GM23338 (cell line): ENCODE measurements around the gene SYNPR. TPM values are rescaled to one million over a fixed set of nuclear protein-coding genes. Genes with fewer than 3 reads are reported as not detected.

ENCODE experiments used
- ATAC-seq: fragments of 200-7000 bp; cut with Tn5 transposase; 3 replicates; pipeline ENCODE4 v1.9.1; 2020
- DNase-seq: peaks from one replicate; pipeline ENCODE4 v3.0.0-alpha.2; 2015; ENCODE audit warnings: low spot score
- H2AFZ ChIP-seq: fragments of 200-600 bp; sonication (generic); 2 replicates; pipeline ENCODE4 v1.8.0; 2016; ENCODE audit warnings: antibody characterized with exemption, mild to moderate bottlenecking, moderate library complexity
- H3F3A ChIP-seq: fragments of 200-600 bp; sonication (generic); replicated peaks from 2 replicates; pipeline ENCODE4 v1.8.0; 2017; ENCODE audit warnings: antibody characterized with exemption, mixed run types, low read depth
- H3K27ac ChIP-seq: fragments of 200-600 bp; sonication (generic); 2 replicates; pipeline ENCODE4 v1.6.1; 2016; ENCODE audit warnings: low read depth
- H3K27me3 ChIP-seq: fragments of 200-600 bp; sonication (generic); 2 replicates; pipeline ENCODE4 v1.8.0; 2016; ENCODE audit warnings: mild to moderate bottlenecking, mixed run types, moderate library complexity; ENCODE audit not compliant: insufficient read depth
- H3K36me3 ChIP-seq: fragments of 200-600 bp; sonication (generic); 2 replicates; pipeline ENCODE4 v1.8.0; 2016; ENCODE audit warnings: mild to moderate bottlenecking; ENCODE audit not compliant: insufficient read depth
- H3K4me1 ChIP-seq: fragments of 200-600 bp; sonication (generic); 2 replicates; pipeline ENCODE4 v1.8.0; 2016; ENCODE audit warnings: mild to moderate bottlenecking, moderate library complexity; ENCODE audit not compliant: insufficient read depth
- H3K4me2 ChIP-seq: fragments of 200-600 bp; sonication (generic); 2 replicates; pipeline ENCODE4 v1.7.1; 2017; ENCODE audit warnings: mixed run types
- H3K4me3 ChIP-seq: fragments of 200-600 bp; sonication (generic); 2 replicates; pipeline ENCODE4 v1.6.1; 2016; ENCODE audit warnings: mixed run types
- H3K79me2 ChIP-seq: fragments of 200-600 bp; sonication (generic); replicated peaks from 2 replicates; pipeline ENCODE4 v1.8.0; 2017; ENCODE audit warnings: mild to moderate bottlenecking; ENCODE audit not compliant: insufficient read depth
- H3K9me2 ChIP-seq: fragments of 200-600 bp; sonication (generic); 2 replicates; pipeline ENCODE4 v1.8.0; 2017; ENCODE audit not compliant: insufficient read depth
- H4K20me1 ChIP-seq: fragments of 200-600 bp; sonication (generic); replicated peaks from 2 replicates; pipeline ENCODE4 v1.8.0; 2017; ENCODE audit warnings: mild to moderate bottlenecking; ENCODE audit not compliant: insufficient read depth
- H3K27ac Mint-ChIP-seq: 2 replicates; pipeline ENCODE4 v1.8.0; 2020; ENCODE audit warnings: inconsistent platforms, mild to moderate bottlenecking, moderate library complexity, mixed read lengths
- H3K27me3 Mint-ChIP-seq: 3 replicates; pipeline ENCODE4 v1.8.0; 2022; ENCODE audit warnings: low read depth, mild to moderate bottlenecking, moderate library complexity, mixed read lengths, inconsistent platforms; ENCODE audit not compliant: insufficient read depth, poor library complexity
- H3K36me3 Mint-ChIP-seq: 3 replicates; pipeline ENCODE4 v1.8.0; 2021; ENCODE audit warnings: low read depth, mild to moderate bottlenecking, inconsistent platforms, moderate library complexity, mixed read lengths
- H3K4me1 Mint-ChIP-seq: 3 replicates; pipeline ENCODE4 v1.8.0; 2020; ENCODE audit warnings: mild to moderate bottlenecking, inconsistent platforms, mixed read lengths
- H3K4me3 Mint-ChIP-seq: 3 replicates; pipeline ENCODE4 v1.8.0; 2021; ENCODE audit warnings: moderate library complexity, mild to moderate bottlenecking, inconsistent platforms, mixed read lengths
- H3K9me3 Mint-ChIP-seq: 3 replicates; pipeline ENCODE4 v1.8.0; 2020; ENCODE audit warnings: moderate library complexity, mild to moderate bottlenecking, inconsistent platforms, mixed read lengths
- CREB1 ChIP-seq: fragments of 250-450 bp; sonication (Bioruptor Pico); IDR thresholded peaks from 2 replicates; pipeline ENCODE4 v1.5.0; 2020; ENCODE audit warnings: low read depth, mild to moderate bottlenecking, moderate library complexity
- ETS1 ChIP-seq: IDR thresholded peaks from 2 replicates; pipeline ENCODE4 v1.6.1; 2016; ENCODE audit warnings: antibody characterized with exemption
- EZH2 ChIP-seq: fragments of 200-600 bp; sonication (generic); IDR thresholded peaks from one replicate; pipeline ENCODE4 v1.8.0; 2017; ENCODE audit warnings: antibody characterized with exemption, mild to moderate bottlenecking, low read depth; ENCODE audit not compliant: unreplicated experiment
- EZH2phosphoT487 ChIP-seq: fragments of 200-600 bp; sonication (generic); IDR thresholded peaks from one replicate; pipeline ENCODE4 v1.8.1; 2018; ENCODE audit warnings: antibody characterized with exemption; ENCODE audit not compliant: unreplicated experiment
- JUNB ChIP-seq: IDR thresholded peaks from one replicate; pipeline ENCODE4 v1.6.1; 2016; ENCODE audit warnings: antibody characterized with exemption; ENCODE audit not compliant: unreplicated experiment
- NANOG ChIP-seq: IDR thresholded peaks from 2 replicates; pipeline ENCODE4 v1.6.1; 2016; ENCODE audit warnings: antibody characterized with exemption, borderline replicate concordance
- POLR2AphosphoS5 ChIP-seq: IDR thresholded peaks from 2 replicates; pipeline ENCODE4 v1.6.1; 2016; ENCODE audit warnings: antibody characterized with exemption, low read depth
- STAT1 ChIP-seq: IDR thresholded peaks from one replicate; pipeline ENCODE4 v1.6.1; 2016; ENCODE audit warnings: antibody characterized with exemption; ENCODE audit not compliant: unreplicated experiment
- ZNF114 ChIP-seq: fragments of 250-450 bp; sonication (Bioruptor Pico); IDR thresholded peaks from 2 replicates; pipeline ENCODE4 v1.5.0; 2020; ENCODE audit warnings: mild to moderate bottlenecking, moderate library complexity
- ZNF331 ChIP-seq: fragments of 250-450 bp; sonication (Bioruptor Pico); IDR thresholded peaks from 2 replicates; pipeline ENCODE4 v1.5.0; 2020; ENCODE audit warnings: low read depth, mild to moderate bottlenecking, moderate library complexity
- polyA plus RNA-seq: library from polyadenylated mRNA; unstranded; fragments of >200 nt; fragmentation: Nextera tagmentation; extraction: Ambion mirVana; gene quantifications from 2 replicates; pipeline ENCODE4 v1.2.1, GENCODE V29; 2016
- total RNA-seq: library from RNA; depleted of rRNA; stranded (reverse); fragments of >200 nt; shearing (Covaris generic); gene quantifications from 2 replicates; pipeline ENCODE4 v1.2.3, GENCODE V29; 2014
- TF ChIP-seq, protein P1 (sequence below), 2 experiments: fragments of 200-600 bp in 1 of 2; sonication (generic) in 1 of 2; conservative IDR thresholded peaks; 2 replicates each; pipeline versions ENCODE4 v1.5.1 to v1.6.1; 2016 to 2017; ENCODE audit warnings: antibody characterized with exemption in 2 of 2, low read depth in 2 of 2, mild to moderate bottlenecking in 2 of 2, moderate library complexity in 1 of 2
- TF ChIP-seq, protein P2 (sequence below): IDR thresholded peaks from one replicate; pipeline ENCODE4 v1.6.1; 2018; ENCODE audit warnings: antibody characterized with exemption; ENCODE audit not compliant: unreplicated experiment
- TF ChIP-seq, protein P3 (sequence below): fragments of 250-450 bp; sonication (Bioruptor Pico); IDR thresholded peaks from 2 replicates; pipeline ENCODE4 v1.5.0; 2020; ENCODE audit warnings: mild to moderate bottlenecking, moderate library complexity

Gene SYNPR
- total and polyA plus RNA-seq, 2 experiments from 2014 or later, result 0.38 to 0.55 TPM

GRCh38 chr3:63414607-63415006 is 136.5 kb downstream of the SYNPR start:
- no peak for DNase-seq
- Mint-ChIP-seq H3K27me3 (peaks cover 6% of the 10 kb centered on the region), H3K4me3 (peak overlapping the region; percentile 53; the same call in 2 of the 3 replicates), H3K27ac (peak overlapping the region; percentile 96), H3K36me3 (peaks cover 11% of the 10 kb centered on the region; the same call in 2 of the 3 replicates), H3K4me1 (peaks cover 30% of the 10 kb centered on the region), H3K9me3 (no peaks in the 10 kb centered on the region; the same call in 2 of the 3 replicates)
- no peak for TF ChIP-seq EZH2
- TF ChIP-seq, protein P1, sequence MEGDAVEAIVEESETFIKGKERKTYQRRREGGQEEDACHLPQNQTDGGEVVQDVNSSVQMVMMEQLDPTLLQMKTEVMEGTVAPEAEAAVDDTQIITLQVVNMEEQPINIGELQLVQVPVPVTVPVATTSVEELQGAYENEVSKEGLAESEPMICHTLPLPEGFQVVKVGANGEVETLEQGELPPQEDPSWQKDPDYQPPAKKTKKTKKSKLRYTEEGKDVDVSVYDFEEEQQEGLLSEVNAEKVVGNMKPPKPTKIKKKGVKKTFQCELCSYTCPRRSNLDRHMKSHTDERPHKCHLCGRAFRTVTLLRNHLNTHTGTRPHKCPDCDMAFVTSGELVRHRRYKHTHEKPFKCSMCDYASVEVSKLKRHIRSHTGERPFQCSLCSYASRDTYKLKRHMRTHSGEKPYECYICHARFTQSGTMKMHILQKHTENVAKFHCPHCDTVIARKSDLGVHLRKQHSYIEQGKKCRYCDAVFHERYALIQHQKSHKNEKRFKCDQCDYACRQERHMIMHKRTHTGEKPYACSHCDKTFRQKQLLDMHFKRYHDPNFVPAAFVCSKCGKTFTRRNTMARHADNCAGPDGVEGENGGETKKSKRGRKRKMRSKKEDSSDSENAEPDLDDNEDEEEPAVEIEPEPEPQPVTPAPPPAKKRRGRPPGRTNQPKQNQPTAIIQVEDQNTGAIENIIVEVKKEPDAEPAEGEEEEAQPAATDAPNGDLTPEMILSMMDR (conservative IDR thresholded peaks at IDR 0.05; ENCODE audit: low read depth in 2 of 2), result no peak
- TF ChIP-seq, protein P2, sequence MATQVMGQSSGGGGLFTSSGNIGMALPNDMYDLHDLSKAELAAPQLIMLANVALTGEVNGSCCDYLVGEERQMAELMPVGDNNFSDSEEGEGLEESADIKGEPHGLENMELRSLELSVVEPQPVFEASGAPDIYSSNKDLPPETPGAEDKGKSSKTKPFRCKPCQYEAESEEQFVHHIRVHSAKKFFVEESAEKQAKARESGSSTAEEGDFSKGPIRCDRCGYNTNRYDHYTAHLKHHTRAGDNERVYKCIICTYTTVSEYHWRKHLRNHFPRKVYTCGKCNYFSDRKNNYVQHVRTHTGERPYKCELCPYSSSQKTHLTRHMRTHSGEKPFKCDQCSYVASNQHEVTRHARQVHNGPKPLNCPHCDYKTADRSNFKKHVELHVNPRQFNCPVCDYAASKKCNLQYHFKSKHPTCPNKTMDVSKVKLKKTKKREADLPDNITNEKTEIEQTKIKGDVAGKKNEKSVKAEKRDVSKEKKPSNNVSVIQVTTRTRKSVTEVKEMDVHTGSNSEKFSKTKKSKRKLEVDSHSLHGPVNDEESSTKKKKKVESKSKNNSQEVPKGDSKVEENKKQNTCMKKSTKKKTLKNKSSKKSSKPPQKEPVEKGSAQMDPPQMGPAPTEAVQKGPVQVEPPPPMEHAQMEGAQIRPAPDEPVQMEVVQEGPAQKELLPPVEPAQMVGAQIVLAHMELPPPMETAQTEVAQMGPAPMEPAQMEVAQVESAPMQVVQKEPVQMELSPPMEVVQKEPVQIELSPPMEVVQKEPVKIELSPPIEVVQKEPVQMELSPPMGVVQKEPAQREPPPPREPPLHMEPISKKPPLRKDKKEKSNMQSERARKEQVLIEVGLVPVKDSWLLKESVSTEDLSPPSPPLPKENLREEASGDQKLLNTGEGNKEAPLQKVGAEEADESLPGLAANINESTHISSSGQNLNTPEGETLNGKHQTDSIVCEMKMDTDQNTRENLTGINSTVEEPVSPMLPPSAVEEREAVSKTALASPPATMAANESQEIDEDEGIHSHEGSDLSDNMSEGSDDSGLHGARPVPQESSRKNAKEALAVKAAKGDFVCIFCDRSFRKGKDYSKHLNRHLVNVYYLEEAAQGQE, result no peak
- no peak for TF ChIP-seq POLR2AphosphoS5
- no peak for TF ChIP-seq EZH2phosphoT487
- TF ChIP-seq STAT1, result no peak
- TF ChIP-seq CREB1 (CRISPR knock-in tag), result no peak
- TF ChIP-seq, protein P3, sequence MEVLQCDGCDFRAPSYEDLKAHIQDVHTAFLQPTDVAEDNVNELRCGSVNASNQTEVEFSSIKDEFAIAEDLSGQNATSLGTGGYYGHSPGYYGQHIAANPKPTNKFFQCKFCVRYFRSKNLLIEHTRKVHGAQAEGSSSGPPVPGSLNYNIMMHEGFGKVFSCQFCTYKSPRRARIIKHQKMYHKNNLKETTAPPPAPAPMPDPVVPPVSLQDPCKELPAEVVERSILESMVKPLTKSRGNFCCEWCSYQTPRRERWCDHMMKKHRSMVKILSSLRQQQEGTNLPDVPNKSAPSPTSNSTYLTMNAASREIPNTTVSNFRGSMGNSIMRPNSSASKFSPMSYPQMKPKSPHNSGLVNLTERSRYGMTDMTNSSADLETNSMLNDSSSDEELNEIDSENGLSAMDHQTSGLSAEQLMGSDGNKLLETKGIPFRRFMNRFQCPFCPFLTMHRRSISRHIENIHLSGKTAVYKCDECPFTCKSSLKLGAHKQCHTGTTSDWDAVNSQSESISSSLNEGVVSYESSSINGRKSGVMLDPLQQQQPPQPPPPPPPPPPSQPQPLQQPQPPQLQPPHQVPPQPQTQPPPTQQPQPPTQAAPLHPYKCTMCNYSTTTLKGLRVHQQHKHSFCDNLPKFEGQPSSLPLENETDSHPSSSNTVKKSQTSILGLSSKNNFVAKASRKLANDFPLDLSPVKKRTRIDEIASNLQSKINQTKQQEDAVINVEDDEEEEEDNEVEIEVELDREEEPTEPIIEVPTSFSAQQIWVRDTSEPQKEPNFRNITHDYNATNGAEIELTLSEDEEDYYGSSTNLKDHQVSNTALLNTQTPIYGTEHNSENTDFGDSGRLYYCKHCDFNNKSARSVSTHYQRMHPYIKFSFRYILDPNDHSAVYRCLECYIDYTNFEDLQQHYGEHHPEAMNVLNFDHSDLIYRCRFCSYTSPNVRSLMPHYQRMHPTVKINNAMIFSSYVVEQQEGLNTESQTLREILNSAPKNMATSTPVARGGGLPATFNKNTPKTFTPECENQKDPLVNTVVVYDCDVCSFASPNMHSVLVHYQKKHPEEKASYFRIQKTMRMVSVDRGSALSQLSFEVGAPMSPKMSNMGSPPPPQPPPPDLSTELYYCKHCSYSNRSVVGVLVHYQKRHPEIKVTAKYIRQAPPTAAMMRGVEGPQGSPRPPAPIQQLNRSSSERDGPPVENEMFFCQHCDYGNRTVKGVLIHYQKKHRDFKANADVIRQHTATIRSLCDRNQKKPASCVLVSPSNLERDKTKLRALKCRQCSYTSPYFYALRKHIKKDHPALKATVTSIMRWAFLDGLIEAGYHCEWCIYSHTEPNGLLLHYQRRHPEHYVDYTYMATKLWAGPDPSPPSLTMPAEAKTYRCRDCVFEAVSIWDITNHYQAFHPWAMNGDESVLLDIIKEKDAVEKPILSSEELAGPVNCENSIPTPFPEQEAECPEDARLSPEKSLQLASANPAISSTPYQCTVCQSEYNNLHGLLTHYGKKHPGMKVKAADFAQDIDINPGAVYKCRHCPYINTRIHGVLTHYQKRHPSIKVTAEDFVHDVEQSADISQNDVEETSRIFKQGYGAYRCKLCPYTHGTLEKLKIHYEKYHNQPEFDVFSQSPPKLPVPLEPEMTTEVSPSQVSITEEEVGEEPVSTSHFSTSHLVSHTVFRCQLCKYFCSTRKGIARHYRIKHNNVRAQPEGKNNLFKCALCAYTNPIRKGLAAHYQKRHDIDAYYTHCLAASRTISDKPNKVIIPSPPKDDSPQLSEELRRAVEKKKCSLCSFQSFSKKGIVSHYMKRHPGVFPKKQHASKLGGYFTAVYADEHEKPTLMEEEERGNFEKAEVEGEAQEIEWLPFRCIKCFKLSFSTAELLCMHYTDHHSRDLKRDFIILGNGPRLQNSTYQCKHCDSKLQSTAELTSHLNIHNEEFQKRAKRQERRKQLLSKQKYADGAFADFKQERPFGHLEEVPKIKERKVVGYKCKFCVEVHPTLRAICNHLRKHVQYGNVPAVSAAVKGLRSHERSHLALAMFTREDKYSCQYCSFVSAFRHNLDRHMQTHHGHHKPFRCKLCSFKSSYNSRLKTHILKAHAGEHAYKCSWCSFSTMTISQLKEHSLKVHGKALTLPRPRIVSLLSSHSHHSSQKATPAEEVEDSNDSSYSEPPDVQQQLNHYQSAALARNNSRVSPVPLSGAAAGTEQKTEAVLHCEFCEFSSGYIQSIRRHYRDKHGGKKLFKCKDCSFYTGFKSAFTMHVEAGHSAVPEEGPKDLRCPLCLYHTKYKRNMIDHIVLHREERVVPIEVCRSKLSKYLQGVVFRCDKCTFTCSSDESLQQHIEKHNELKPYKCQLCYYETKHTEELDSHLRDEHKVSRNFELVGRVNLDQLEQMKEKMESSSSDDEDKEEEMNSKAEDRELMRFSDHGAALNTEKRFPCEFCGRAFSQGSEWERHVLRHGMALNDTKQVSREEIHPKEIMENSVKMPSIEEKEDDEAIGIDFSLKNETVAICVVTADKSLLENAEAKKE (CRISPR knock-in tag), result no peak
- no peak for TF ChIP-seq NANOG
- TF ChIP-seq JUNB, result no peak
- no peak for TF ChIP-seq ZNF331 (CRISPR knock-in tag)
- no peak for TF ChIP-seq ZNF114 (CRISPR knock-in tag)
- no peak for TF ChIP-seq ETS1
- Histone ChIP-seq H3K4me3 (peak overlapping the region; percentile 19), H3F3A (no peaks in the 10 kb centered on the region; the same call in 1 of the 2 replicates), H3K9me2 (peaks cover 15% of the 10 kb centered on the region; the same call in 1 of the 2 replicates), H3K27ac (peak overlapping the region; percentile 89), H4K20me1 (no peaks in the 10 kb centered on the region), H3K4me1 (peaks cover 34% of the 10 kb centered on the region), H3K27me3 (no peaks in the 10 kb centered on the region), H2AFZ (no peak overlapping the region), H3K4me2 (peak overlapping the region; percentile 68), H3K79me2 (no peaks in the 10 kb centered on the region), H3K36me3 (no peaks in the 10 kb centered on the region)
- no peak for ATAC-seq
